WTC11 (cell line): ENCODE data around the gene NSDHL. TPM values are rescaled to one million over a fixed set of nuclear protein-coding genes. Genes with fewer than 3 reads are reported as not detected.

Source experiments
- ATAC-seq: fragments of 200-7000 bp; cut with Tn5 transposase; 2 replicates; pipeline ENCODE4 v1.10.0; 2021; ENCODE audit warnings: mild to moderate bottlenecking, moderate library complexity
- CTCF ChIA-PET: fragments of 300-600 bp; sonication (Branson Sonifier 250); formaldehyde crosslinking; loops from one replicate; lab custom pipeline; 2021; ENCODE audit warnings: antibody characterized with exemption; lab: Charles Lee
- POLR2A ChIA-PET: fragments of 350-600 bp; sonication (Branson Sonifier 250); formaldehyde crosslinking; loops from one replicate; lab custom pipeline; 2021; ENCODE audit warnings: antibody characterized with exemption; lab: Charles Lee
- DNase-seq: peaks from one replicate; pipeline ENCODE4 v3.0.0; 2021; ENCODE audit warnings: low spot score
- H3K27ac Mint-ChIP-seq: 2 replicates; pipeline ENCODE4 v1.8.0; 2021; ENCODE audit warnings: mixed read lengths
- H3K27me3 Mint-ChIP-seq: 2 replicates; pipeline ENCODE4 v1.8.0; 2021; ENCODE audit warnings: low read depth, mild to moderate bottlenecking, moderate library complexity, mixed read lengths
- H3K36me3 Mint-ChIP-seq: 2 replicates; pipeline ENCODE4 v1.8.0; 2021; ENCODE audit warnings: mixed read lengths
- H3K4me1 Mint-ChIP-seq: 2 replicates; pipeline ENCODE4 v1.8.0; 2022; ENCODE audit warnings: mixed read lengths
- H3K4me3 Mint-ChIP-seq: 2 replicates; pipeline ENCODE4 v1.8.0; 2021; ENCODE audit warnings: mild to moderate bottlenecking, moderate library complexity, mixed read lengths
- H3K9me3 Mint-ChIP-seq: 2 replicates; pipeline ENCODE4 v1.8.0; 2021; ENCODE audit warnings: mixed read lengths
- MXD4 ChIP-seq: fragments of 250-450 bp; sonication (Bioruptor Pico); IDR thresholded peaks from 2 replicates; pipeline ENCODE4 v1.8.0; 2021; ENCODE audit warnings: mild to moderate bottlenecking, moderate library complexity, borderline replicate concordance
- NR2C2 ChIP-seq: sonication (generic); formaldehyde crosslinking; IDR thresholded peaks from 2 replicates; pipeline ENCODE4 v1.8.0; 2022; ENCODE audit warnings: mild to moderate bottlenecking, missing genetic modification reagents
- RORB ChIP-seq: fragments of 250-450 bp; sonication (Bioruptor Pico); IDR thresholded peaks from 2 replicates; pipeline ENCODE4 v1.9.0; 2021; ENCODE audit warnings: mild to moderate bottlenecking
- ZNF138 ChIP-seq: sonication (generic); formaldehyde crosslinking; conservative IDR thresholded peaks from 2 replicates; pipeline ENCODE4 v1.8.1; 2022; ENCODE audit warnings: mild to moderate bottlenecking, moderate library complexity, missing genetic modification reagents
- total RNA-seq: library from RNA; stranded (reverse); gene quantifications from 3 replicates; pipeline ENCODE4 v1.2.3, GENCODE V29; 2021
- TF ChIP-seq, protein P1 (sequence below): sonication (generic); formaldehyde crosslinking; IDR thresholded peaks from 2 replicates; pipeline ENCODE4 v1.8.0; 2022; ENCODE audit warnings: mild to moderate bottlenecking, missing genetic modification reagents
- TF ChIP-seq, protein P2 (sequence below): fragments of 250-450 bp; sonication (Bioruptor Pico); IDR thresholded peaks from 2 replicates; pipeline ENCODE4 v1.8.0; 2021; ENCODE audit warnings: mild to moderate bottlenecking
- TF ChIP-seq, protein P3 (sequence below): sonication (generic); formaldehyde crosslinking; IDR thresholded peaks from 2 replicates; pipeline ENCODE4 v1.8.0; 2022; ENCODE audit warnings: mild to moderate bottlenecking, missing genetic modification reagents
- TF ChIP-seq, protein P4 (sequence below): fragments of 250-450 bp; sonication (Bioruptor Pico); IDR thresholded peaks from 2 replicates; pipeline ENCODE4 v1.9.0; 2021; ENCODE audit warnings: mild to moderate bottlenecking
- TF ChIP-seq, protein P5 (sequence below): fragments of 250-450 bp; sonication (Bioruptor Pico); IDR thresholded peaks from 2 replicates; pipeline ENCODE4 v1.9.0; 2021; ENCODE audit warnings: mild to moderate bottlenecking
- TF ChIP-seq, protein P6 (sequence below): sonication (generic); formaldehyde crosslinking; IDR thresholded peaks from 2 replicates; pipeline ENCODE4 v1.8.1; 2023; ENCODE audit warnings: mild to moderate bottlenecking, missing genetic modification reagents
- TF ChIP-seq, protein P7 (sequence below): sonication (generic); formaldehyde crosslinking; conservative IDR thresholded peaks from 2 replicates; pipeline ENCODE4 v1.8.1; 2022; ENCODE audit warnings: mild to moderate bottlenecking, missing genetic modification reagents
- TF ChIP-seq, protein P8 (sequence below): sonication (generic); formaldehyde crosslinking; IDR thresholded peaks from 2 replicates; pipeline ENCODE4 v1.8.0; 2023; ENCODE audit warnings: missing genetic modification reagents, mild to moderate bottlenecking, borderline replicate concordance

NSDHL gene
- total RNA-seq, 1 experiment from 2014 or later: 22.5 TPM

DNA sequence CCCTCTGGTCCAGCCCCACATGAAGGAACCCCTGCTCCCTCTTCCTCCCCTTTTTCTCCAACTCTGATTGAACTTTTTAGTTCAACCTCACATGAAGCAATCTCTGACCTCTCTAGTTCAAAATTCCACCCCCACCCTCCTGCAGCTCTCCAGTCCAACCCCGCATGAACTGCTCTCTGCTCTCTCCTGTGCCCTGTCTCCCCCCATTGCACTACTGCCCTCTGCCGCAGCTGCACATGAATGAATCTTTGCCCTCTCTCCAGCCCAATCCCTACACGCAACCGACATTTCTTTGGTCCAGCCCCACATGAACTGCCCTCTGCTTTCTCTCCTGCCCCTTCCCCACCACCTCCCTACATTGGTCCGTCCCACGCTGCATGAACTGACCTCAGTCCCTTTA lies 7.2 kb upstream of the NSDHL start:
- Mint-ChIP-seq H3K27ac (no peak overlapping the region), H3K9me3 (no peaks in the 10 kb centered on the region), H3K27me3 (peaks cover 3% of the 10 kb centered on the region), H3K4me3 (no peak overlapping the region), H3K36me3 (no peaks in the 10 kb centered on the region), H3K4me1 (0 out of 2 replicates have a peak, but pooled peaks cover under 1% of the 10 kb centered on the region)
- DNase-seq (no peak), ATAC-seq (peak; percentile 47; the same call in 1 of the 2 replicates)
- POLR2A ChIA-PET: no interaction called here
- CTCF ChIA-PET: interaction anchor here (0.7 kb wide), 1 partner anchor 183 kb away, joined by 3 read pairs; no protein-coding TSS in a partner anchor
- TF ChIP-seq, protein P1, sequence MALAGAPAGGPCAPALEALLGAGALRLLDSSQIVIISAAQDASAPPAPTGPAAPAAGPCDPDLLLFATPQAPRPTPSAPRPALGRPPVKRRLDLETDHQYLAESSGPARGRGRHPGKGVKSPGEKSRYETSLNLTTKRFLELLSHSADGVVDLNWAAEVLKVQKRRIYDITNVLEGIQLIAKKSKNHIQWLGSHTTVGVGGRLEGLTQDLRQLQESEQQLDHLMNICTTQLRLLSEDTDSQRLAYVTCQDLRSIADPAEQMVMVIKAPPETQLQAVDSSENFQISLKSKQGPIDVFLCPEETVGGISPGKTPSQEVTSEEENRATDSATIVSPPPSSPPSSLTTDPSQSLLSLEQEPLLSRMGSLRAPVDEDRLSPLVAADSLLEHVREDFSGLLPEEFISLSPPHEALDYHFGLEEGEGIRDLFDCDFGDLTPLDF (CRISPR knock-in tag): no peak
- TF ChIP-seq, protein P2, sequence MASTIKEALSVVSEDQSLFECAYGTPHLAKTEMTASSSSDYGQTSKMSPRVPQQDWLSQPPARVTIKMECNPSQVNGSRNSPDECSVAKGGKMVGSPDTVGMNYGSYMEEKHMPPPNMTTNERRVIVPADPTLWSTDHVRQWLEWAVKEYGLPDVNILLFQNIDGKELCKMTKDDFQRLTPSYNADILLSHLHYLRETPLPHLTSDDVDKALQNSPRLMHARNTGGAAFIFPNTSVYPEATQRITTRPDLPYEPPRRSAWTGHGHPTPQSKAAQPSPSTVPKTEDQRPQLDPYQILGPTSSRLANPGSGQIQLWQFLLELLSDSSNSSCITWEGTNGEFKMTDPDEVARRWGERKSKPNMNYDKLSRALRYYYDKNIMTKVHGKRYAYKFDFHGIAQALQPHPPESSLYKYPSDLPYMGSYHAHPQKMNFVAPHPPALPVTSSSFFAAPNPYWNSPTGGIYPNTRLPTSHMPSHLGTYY (CRISPR knock-in tag): no peak
- TF ChIP-seq ZNF138 (CRISPR knock-in tag): no peak
- TF ChIP-seq, protein P3, sequence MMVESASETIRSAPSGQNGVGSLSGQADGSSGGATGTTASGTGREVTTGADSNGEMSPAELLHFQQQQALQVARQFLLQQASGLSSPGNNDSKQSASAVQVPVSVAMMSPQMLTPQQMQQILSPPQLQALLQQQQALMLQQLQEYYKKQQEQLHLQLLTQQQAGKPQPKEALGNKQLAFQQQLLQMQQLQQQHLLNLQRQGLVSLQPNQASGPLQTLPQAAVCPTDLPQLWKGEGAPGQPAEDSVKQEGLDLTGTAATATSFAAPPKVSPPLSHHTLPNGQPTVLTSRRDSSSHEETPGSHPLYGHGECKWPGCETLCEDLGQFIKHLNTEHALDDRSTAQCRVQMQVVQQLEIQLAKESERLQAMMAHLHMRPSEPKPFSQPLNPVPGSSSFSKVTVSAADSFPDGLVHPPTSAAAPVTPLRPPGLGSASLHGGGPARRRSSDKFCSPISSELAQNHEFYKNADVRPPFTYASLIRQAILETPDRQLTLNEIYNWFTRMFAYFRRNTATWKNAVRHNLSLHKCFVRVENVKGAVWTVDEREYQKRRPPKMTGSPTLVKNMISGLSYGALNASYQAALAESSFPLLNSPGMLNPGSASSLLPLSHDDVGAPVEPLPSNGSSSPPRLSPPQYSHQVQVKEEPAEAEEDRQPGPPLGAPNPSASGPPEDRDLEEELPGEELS (CRISPR knock-in tag): no peak
- TF ChIP-seq RORB (CRISPR knock-in tag): no peak
- TF ChIP-seq, protein P4, sequence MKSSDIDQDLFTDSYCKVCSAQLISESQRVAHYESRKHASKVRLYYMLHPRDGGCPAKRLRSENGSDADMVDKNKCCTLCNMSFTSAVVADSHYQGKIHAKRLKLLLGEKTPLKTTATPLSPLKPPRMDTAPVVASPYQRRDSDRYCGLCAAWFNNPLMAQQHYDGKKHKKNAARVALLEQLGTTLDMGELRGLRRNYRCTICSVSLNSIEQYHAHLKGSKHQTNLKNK: no peak
- TF ChIP-seq, protein P5, sequence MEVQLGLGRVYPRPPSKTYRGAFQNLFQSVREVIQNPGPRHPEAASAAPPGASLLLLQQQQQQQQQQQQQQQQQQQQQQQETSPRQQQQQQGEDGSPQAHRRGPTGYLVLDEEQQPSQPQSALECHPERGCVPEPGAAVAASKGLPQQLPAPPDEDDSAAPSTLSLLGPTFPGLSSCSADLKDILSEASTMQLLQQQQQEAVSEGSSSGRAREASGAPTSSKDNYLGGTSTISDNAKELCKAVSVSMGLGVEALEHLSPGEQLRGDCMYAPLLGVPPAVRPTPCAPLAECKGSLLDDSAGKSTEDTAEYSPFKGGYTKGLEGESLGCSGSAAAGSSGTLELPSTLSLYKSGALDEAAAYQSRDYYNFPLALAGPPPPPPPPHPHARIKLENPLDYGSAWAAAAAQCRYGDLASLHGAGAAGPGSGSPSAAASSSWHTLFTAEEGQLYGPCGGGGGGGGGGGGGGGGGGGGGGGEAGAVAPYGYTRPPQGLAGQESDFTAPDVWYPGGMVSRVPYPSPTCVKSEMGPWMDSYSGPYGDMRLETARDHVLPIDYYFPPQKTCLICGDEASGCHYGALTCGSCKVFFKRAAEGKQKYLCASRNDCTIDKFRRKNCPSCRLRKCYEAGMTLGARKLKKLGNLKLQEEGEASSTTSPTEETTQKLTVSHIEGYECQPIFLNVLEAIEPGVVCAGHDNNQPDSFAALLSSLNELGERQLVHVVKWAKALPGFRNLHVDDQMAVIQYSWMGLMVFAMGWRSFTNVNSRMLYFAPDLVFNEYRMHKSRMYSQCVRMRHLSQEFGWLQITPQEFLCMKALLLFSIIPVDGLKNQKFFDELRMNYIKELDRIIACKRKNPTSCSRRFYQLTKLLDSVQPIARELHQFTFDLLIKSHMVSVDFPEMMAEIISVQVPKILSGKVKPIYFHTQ (CRISPR knock-in tag): no peak
- TF ChIP-seq, protein P6, sequence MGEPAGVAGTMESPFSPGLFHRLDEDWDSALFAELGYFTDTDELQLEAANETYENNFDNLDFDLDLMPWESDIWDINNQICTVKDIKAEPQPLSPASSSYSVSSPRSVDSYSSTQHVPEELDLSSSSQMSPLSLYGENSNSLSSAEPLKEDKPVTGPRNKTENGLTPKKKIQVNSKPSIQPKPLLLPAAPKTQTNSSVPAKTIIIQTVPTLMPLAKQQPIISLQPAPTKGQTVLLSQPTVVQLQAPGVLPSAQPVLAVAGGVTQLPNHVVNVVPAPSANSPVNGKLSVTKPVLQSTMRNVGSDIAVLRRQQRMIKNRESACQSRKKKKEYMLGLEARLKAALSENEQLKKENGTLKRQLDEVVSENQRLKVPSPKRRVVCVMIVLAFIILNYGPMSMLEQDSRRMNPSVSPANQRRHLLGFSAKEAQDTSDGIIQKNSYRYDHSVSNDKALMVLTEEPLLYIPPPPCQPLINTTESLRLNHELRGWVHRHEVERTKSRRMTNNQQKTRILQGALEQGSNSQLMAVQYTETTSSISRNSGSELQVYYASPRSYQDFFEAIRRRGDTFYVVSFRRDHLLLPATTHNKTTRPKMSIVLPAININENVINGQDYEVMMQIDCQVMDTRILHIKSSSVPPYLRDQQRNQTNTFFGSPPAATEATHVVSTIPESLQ (CRISPR knock-in tag): no peak
- no peak for TF ChIP-seq MXD4 (CRISPR knock-in tag)
- TF ChIP-seq, protein P7, sequence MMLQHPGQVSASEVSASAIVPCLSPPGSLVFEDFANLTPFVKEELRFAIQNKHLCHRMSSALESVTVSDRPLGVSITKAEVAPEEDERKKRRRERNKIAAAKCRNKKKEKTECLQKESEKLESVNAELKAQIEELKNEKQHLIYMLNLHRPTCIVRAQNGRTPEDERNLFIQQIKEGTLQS (CRISPR knock-in tag): no peak
- TF ChIP-seq, protein P8, sequence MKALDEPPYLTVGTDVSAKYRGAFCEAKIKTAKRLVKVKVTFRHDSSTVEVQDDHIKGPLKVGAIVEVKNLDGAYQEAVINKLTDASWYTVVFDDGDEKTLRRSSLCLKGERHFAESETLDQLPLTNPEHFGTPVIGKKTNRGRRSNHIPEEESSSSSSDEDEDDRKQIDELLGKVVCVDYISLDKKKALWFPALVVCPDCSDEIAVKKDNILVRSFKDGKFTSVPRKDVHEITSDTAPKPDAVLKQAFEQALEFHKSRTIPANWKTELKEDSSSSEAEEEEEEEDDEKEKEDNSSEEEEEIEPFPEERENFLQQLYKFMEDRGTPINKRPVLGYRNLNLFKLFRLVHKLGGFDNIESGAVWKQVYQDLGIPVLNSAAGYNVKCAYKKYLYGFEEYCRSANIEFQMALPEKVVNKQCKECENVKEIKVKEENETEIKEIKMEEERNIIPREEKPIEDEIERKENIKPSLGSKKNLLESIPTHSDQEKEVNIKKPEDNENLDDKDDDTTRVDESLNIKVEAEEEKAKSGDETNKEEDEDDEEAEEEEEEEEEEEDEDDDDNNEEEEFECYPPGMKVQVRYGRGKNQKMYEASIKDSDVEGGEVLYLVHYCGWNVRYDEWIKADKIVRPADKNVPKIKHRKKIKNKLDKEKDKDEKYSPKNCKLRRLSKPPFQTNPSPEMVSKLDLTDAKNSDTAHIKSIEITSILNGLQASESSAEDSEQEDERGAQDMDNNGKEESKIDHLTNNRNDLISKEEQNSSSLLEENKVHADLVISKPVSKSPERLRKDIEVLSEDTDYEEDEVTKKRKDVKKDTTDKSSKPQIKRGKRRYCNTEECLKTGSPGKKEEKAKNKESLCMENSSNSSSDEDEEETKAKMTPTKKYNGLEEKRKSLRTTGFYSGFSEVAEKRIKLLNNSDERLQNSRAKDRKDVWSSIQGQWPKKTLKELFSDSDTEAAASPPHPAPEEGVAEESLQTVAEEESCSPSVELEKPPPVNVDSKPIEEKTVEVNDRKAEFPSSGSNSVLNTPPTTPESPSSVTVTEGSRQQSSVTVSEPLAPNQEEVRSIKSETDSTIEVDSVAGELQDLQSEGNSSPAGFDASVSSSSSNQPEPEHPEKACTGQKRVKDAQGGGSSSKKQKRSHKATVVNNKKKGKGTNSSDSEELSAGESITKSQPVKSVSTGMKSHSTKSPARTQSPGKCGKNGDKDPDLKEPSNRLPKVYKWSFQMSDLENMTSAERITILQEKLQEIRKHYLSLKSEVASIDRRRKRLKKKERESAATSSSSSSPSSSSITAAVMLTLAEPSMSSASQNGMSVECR: no peak
- no peak for TF ChIP-seq NR2C2
- TF ChIP-seq, all 79 proteins: peak for 0
